HepG2 (cell line): Measurements from ENCODE around the gene ENO3. TPM values are rescaled to one million over a fixed set of nuclear protein-coding genes. Genes with fewer than 3 reads are reported as not detected.

Source experiments
- DRAP1 ChIP-seq: IDR thresholded peaks from 2 replicates; pipeline ENCODE4 v1.6.1; 2016; ENCODE audit warnings: missing genetic modification reagents, missing compliant biosample characterization
- E2F1 ChIP-seq: sonication (generic); formaldehyde crosslinking; IDR thresholded peaks from 2 replicates; pipeline ENCODE4 v1.5.0; 2020; ENCODE audit warnings: missing genetic modification reagents
- FIP1L1 ChIP-seq: fragments of 200-400 bp; formaldehyde crosslinking; IDR thresholded peaks from 2 replicates; pipeline ENCODE4 v1.6.1; 2018; ENCODE audit warnings: low read depth, mild to moderate bottlenecking, low read length, moderate library complexity, borderline replicate concordance; ENCODE audit not compliant: insufficient read depth
- HOXA3 ChIP-seq: sonication (generic); formaldehyde crosslinking; IDR thresholded peaks from 2 replicates; pipeline ENCODE4 v1.5.0; 2020; ENCODE audit warnings: missing genetic modification reagents
- IRF2 ChIP-seq: IDR thresholded peaks from 2 replicates; pipeline ENCODE4 v1.6.1; 2018; ENCODE audit warnings: missing genetic modification reagents, missing compliant biosample characterization
- KAT8 ChIP-seq: IDR thresholded peaks from 2 replicates; pipeline ENCODE4 v1.6.1; 2016; ENCODE audit warnings: missing genetic modification reagents, missing compliant biosample characterization
- KDM5B ChIP-seq: sonication (generic); formaldehyde crosslinking; IDR thresholded peaks from 2 replicates; pipeline ENCODE4 v1.4.0; 2020; ENCODE audit warnings: missing genetic modification reagents, mild to moderate bottlenecking, borderline replicate concordance
- MBNL3 ChIP-seq: fragments of 250-450 bp; sonication (Bioruptor Pico); conservative IDR thresholded peaks from 2 replicates; pipeline ENCODE4 v1.8.0; 2022; ENCODE audit warnings: mild to moderate bottlenecking, inconsistent platforms
- PHF8 ChIP-seq: sonication (generic); formaldehyde crosslinking; IDR thresholded peaks from 2 replicates; pipeline ENCODE4 v1.5.0; 2020; ENCODE audit warnings: missing genetic modification reagents
- SMAD3 ChIP-seq: sonication (generic); formaldehyde crosslinking; IDR thresholded peaks from 2 replicates; pipeline ENCODE4 v1.4.0; 2020; ENCODE audit warnings: missing genetic modification reagents
- SRSF4 ChIP-seq: fragments of 200-400 bp; formaldehyde crosslinking; IDR thresholded peaks from one replicate; pipeline ENCODE4 v1.6.1; 2018; ENCODE audit warnings: mild to moderate bottlenecking, low read depth, low read length, moderate library complexity; ENCODE audit not compliant: poor library complexity, severe bottlenecking
- TEF ChIP-seq: sonication (generic); formaldehyde crosslinking; IDR thresholded peaks from 2 replicates; pipeline ENCODE4 v1.5.0; 2020; ENCODE audit warnings: missing genetic modification reagents
- TERF1 ChIP-seq: sonication (generic); formaldehyde crosslinking; IDR thresholded peaks from 2 replicates; pipeline ENCODE4 v1.8.0; 2022; ENCODE audit warnings: mild to moderate bottlenecking, missing genetic modification reagents, moderate library complexity
- UBTF ChIP-seq: sonication (generic); formaldehyde crosslinking; IDR thresholded peaks from 2 replicates; pipeline ENCODE4 v1.4.0; 2020; ENCODE audit warnings: mild to moderate bottlenecking, missing genetic modification reagents
- ZNF546 ChIP-seq: sonication (generic); formaldehyde crosslinking; conservative IDR thresholded peaks from 2 replicates; pipeline ENCODE4 v1.8.1; 2023; ENCODE audit warnings: mild to moderate bottlenecking, missing genetic modification reagents
- ZNF616 ChIP-seq: sonication (generic); formaldehyde crosslinking; IDR thresholded peaks from 2 replicates; pipeline ENCODE4 v1.5.0; 2020; ENCODE audit warnings: low read depth, mild to moderate bottlenecking, missing genetic modification reagents
- ZNF687 ChIP-seq: sonication (generic); formaldehyde crosslinking; IDR thresholded peaks from 2 replicates; pipeline ENCODE4 v1.5.1; 2020; ENCODE audit warnings: mild to moderate bottlenecking, missing genetic modification reagents, moderate library complexity
- polyA plus RNA-seq, 8 experiments: library from polyadenylated mRNA; depleted of rRNA in 3 of 8; stranded (reverse) in 7 of 8; unstranded in 1 of 8; fragments of >200 nt; fragmentation: Illumina TruSeq in 4 of 8; extraction: Trizol in 4 of 8; gene quantifications; 2 replicates each; pipeline versions ENCODE4 v1.2.1 to v1.2.3, GENCODE V29; 2011 to 2016; ENCODE audit warnings: low read depth in 4 of 8, missing spikeins in 1 of 8, mixed read lengths in 1 of 8; ENCODE audit not compliant: insufficient read depth in 1 of 8
- total RNA-seq, 5 experiments: library from RNA; depleted of rRNA; stranded (reverse); fragments of >200 nt; fragmentation: Illumina TruSeq; extraction: Trizol; gene quantifications; 2 replicates each; pipeline ENCODE4 v1.2.3, GENCODE V29; 2016; ENCODE audit warnings: low read depth in 1 of 5

The ENO3 gene
- total and polyA plus RNA-seq, 2 of the 13 experiments (the other 11 are each of a cell fraction or from before 2014, with no cell fraction given), result 59.8 to 69.8 TPM

GRCh38 chr17:4939796-4940554 lies 10.9 kb upstream of the ENO3 start, which contains the start of the genes RNF167 and SLC25A11 (continued):
- no peak for TF ChIP-seq SRSF4
- 0 out of 2 replicates have a peak, but pooled peaks have one; percentile 18 for TF ChIP-seq KDM5B (CRISPR knock-in tag)
- TF ChIP-seq UBTF, result no peak; the same call in 1 of the 2 replicates
- peak; percentile 15 for TF ChIP-seq DRAP1 (CRISPR knock-in tag)
- TF ChIP-seq ZNF687 (CRISPR knock-in tag), result peak; percentile 80
- TF ChIP-seq MBNL3 (CRISPR knock-in tag), result no peak
- no peak; the same call in 1 of the 2 replicates for TF ChIP-seq ZNF546
- peak; percentile 86 for TF ChIP-seq KAT8 (CRISPR knock-in tag)
- peak; percentile 82 for TF ChIP-seq E2F1 (CRISPR knock-in tag)
- peak; percentile 25; the same call in 1 of the 2 replicates for TF ChIP-seq IRF2 (CRISPR knock-in tag)
- TF ChIP-seq TERF1 (CRISPR knock-in tag), result no peak
- TF ChIP-seq PHF8, result peak; percentile 78
- TF ChIP-seq TEF (CRISPR knock-in tag), result 0 out of 2 replicates have a peak, but pooled peaks have one; percentile 73
- TF ChIP-seq ZNF616 (CRISPR knock-in tag), result no peak
- TF ChIP-seq SMAD3 (CRISPR knock-in tag), result no peak
- TF ChIP-seq FIP1L1, result 0 out of 2 replicates have a peak, but pooled peaks have one; percentile 27
- TF ChIP-seq HOXA3 (CRISPR knock-in tag), result peak; percentile 71
